H1 (cell line): ENCODE data around the gene GNAO1. TPM values are rescaled to one million over a fixed set of nuclear protein-coding genes. Genes with fewer than 3 reads are reported as not detected.

Experiments used
- CBX8 ChIP-seq: fragments of 300-800, 300-1000 bp; sonication (generic); IDR thresholded peaks from 2 replicates; pipeline ENCODE4 v1.7.1; 2016; ENCODE audit warnings: low read depth, low read length, borderline replicate concordance
- CHD7 ChIP-seq: fragments of 300-600 bp; sonication (generic); IDR thresholded peaks from 2 replicates; pipeline ENCODE4 v1.7.1; 2012; ENCODE audit warnings: low read length, moderate library complexity, mild to moderate bottlenecking, inconsistent platforms; ENCODE audit not compliant: insufficient replicate concordance
- GTF2F1 ChIP-seq: IDR thresholded peaks from 2 replicates; pipeline ENCODE4 v1.6.1; 2012; ENCODE audit warnings: low read depth, low read length, improper control_type of control experiment, borderline replicate concordance
- JUND ChIP-seq: IDR thresholded peaks from 2 replicates; pipeline ENCODE4 v1.6.1; 2011; ENCODE audit warnings: mild to moderate bottlenecking, improper control_type of control experiment, low read length
- POLR2A ChIP-seq, 2 experiments: IDR thresholded peaks; 1 replicate in 1 of 2; 2 replicates in 1 of 2; pipeline ENCODE4 v1.6.1; 2011; ENCODE audit warnings: low read depth in 2 of 2, low read length in 2 of 2, mild to moderate bottlenecking in 2 of 2; ENCODE audit errors: control extremely low read depth in 1 of 2
- SP1 ChIP-seq: IDR thresholded peaks from 2 replicates; pipeline ENCODE4 v1.6.1; 2011; ENCODE audit warnings: low read depth, low read length
- polyA plus RNA-seq, 7 experiments: library from polyadenylated mRNA; depleted of rRNA in 3 of 7; stranded (reverse) in 5 of 7; unstranded in 2 of 7; fragments of >200 nt in 5 of 7; fragments of 200-250 nt in 2 of 7; gene quantifications; 1 replicate in 5 of 7; 2 replicates in 1 of 7; 4 replicates in 1 of 7; pipeline versions ENCODE4 v1.2.1 to v1.2.3, GENCODE V29; 2011 to 2013; ENCODE audit warnings: missing spikeins in 2 of 7, mixed read lengths in 2 of 7
- total RNA-seq: library from RNA; stranded (reverse); fragmentation: NEBNext Ultra II Directional; extraction: Animal tissue kit (Norgen Biotek cat#: 25700); gene quantifications from 2 replicates; pipeline ENCODE4 v1.2.1, GENCODE V29; 2021

Gene GNAO1
- total and polyA plus RNA-seq, 2 of the 8 experiments (the other 6 are each of a cell fraction or from before 2014, with no cell fraction given) = 6.7 to 34.4 TPM

- TF ChIP-seq CHD7 (no peak), POLR2A (IDR thresholded peaks at IDR 0.05; ENCODE audit: control extremely low read depth in 1 of 2, low read depth in 2 of 2, low read length in 2 of 2) (no peak), CBX8 (no peak), GTF2F1 (no peak), JUND (no peak), SP1 (no peak)
These were observed 191.2 kb downstream of the GNAO1 start (continued) for GRCh38 chr16:56382459-56382858.
